ENCODE results near the gene ATP13A1. TPM values are rescaled to one million over a fixed set of nuclear protein-coding genes. Genes with fewer than 3 reads are reported as not detected.

ATP13A1 gene
- 36.9 and 40.8 TPM in 2 replicates for polyA plus RNA-seq (2013)

- H2BK5ac ChIP-seq (ENCODE audit: low read depth, low read length, poor library complexity): peak within 1 kb of the TSS; percentile 87
- peak within 1 kb of the TSS; percentile 55 for H3K23ac ChIP-seq (ENCODE audit: low read length)
- peak within 1 kb of the TSS; percentile 93 for H4K8ac ChIP-seq (ENCODE audit: low read depth, low read length)
- H2BK120ac ChIP-seq (ENCODE audit: insufficient read depth, low read length, poor library complexity): peak within 1 kb of the TSS; percentile 86
- H3K4ac ChIP-seq (ENCODE audit: low read depth, low read length): peak within 1 kb of the TSS; percentile 31
- peak; percentile 97 to 99 for DNase-seq
- H2BK12ac ChIP-seq (ENCODE audit: low read length): no peak within 1 kb of the TSS
- H3K36me3 ChIP-seq (ENCODE audit: control insufficient read depth in 1 of 2, insufficient read depth in 2 of 2, low read length in 2 of 2): peaks cover 12 to 13% of the 10 kb centered on the region in 2 experiments
- peak within 1 kb of the TSS; percentile 96 for H3K4me2 ChIP-seq (ENCODE audit: low read length)
- H3K27ac ChIP-seq (ENCODE audit: low read depth, low read length): peak within 1 kb of the TSS; percentile 83
- peak within 1 kb of the TSS; percentile 90 for H3K9ac ChIP-seq (ENCODE audit: low read length)
- peaks cover 10% of the 10 kb centered on the region for H3K79me2 ChIP-seq (ENCODE audit: control insufficient read depth, insufficient read depth, low read length, poor library complexity)
- H2AK5ac ChIP-seq (ENCODE audit: low read length): peak within 1 kb of the TSS; percentile 4
- H3K14ac ChIP-seq (ENCODE audit: low read length): peak within 1 kb of the TSS; percentile 87
- H3K4me1 ChIP-seq (ENCODE audit: control insufficient read depth in 1 of 2, insufficient read depth in 2 of 2, low read length in 2 of 2): peaks cover 13 to 19% of the 10 kb centered on the region in 2 experiments
- H3K79me1 ChIP-seq (ENCODE audit: low read length): peaks cover 7% of the 10 kb centered on the region
- peak within 1 kb of the TSS; percentile 99 for H3K4me3 ChIP-seq (ENCODE audit: low read depth, low read length)
- H2AFZ ChIP-seq (ENCODE audit: insufficient read depth, low read length, poor library complexity): peak within 1 kb of the TSS; percentile 86
- H3K9me3 ChIP-seq (ENCODE audit: insufficient read depth, low read depth, low read length): no peaks in the 10 kb centered on the region
- H4K91ac ChIP-seq (ENCODE audit: low read depth, low read length): peak within 1 kb of the TSS; percentile 86
- peak within 1 kb of the TSS; percentile 77 for H3K18ac ChIP-seq (ENCODE audit: low read length)
- H3K27me3 ChIP-seq (ENCODE audit: insufficient read depth, low read length): no peaks in the 10 kb centered on the region
- H4K12ac ChIP-seq (ENCODE audit: low read depth, low read length): peak within 1 kb of the TSS; percentile 24
- no CpG with 5 or more reads among the region's 85 CpGs for WGBS (ENCODE audit: extremely low coverage, insufficient coverage, insufficient read length)
These were observed at the start of gene ATP13A1 for GRCh38 chr19:19663256-19664120. ATP13A1 (minus strand) TSS chr19:19663676; CDS start chr19:19663666, 10 bp downstream.

- no peak overlapping the region for H4K12ac ChIP-seq (ENCODE audit: low read depth, low read length)
- H2AFZ ChIP-seq (ENCODE audit: insufficient read depth, low read length, poor library complexity): no peak overlapping the region
- no peak overlapping the region for H3K4me2 ChIP-seq (ENCODE audit: low read length)
- H3K27ac ChIP-seq (ENCODE audit: low read depth, low read length): no peak overlapping the region
- DNase-seq: no peak
- H3K79me2 ChIP-seq (ENCODE audit: control insufficient read depth, insufficient read depth, low read length, poor library complexity): no peaks in the 10 kb centered on the region
- no peaks in the 10 kb centered on the region for H3K79me1 ChIP-seq (ENCODE audit: low read length)
- peaks cover 22 to 34% of the 10 kb centered on the region in 2 experiments for H3K36me3 ChIP-seq (ENCODE audit: control insufficient read depth in 1 of 2, insufficient read depth in 2 of 2, low read length in 2 of 2)
- peaks cover 32% of the 10 kb centered on the region for H3K9me3 ChIP-seq (ENCODE audit: insufficient read depth, low read depth, low read length)
- H2BK5ac ChIP-seq (ENCODE audit: low read depth, low read length, poor library complexity): no peak overlapping the region
- H4K91ac ChIP-seq (ENCODE audit: low read depth, low read length): no peak overlapping the region
- no peak overlapping the region for H2BK120ac ChIP-seq (ENCODE audit: insufficient read depth, low read length, poor library complexity)
- H3K23ac ChIP-seq (ENCODE audit: low read length): no peak overlapping the region
- H4K8ac ChIP-seq (ENCODE audit: low read depth, low read length): no peak overlapping the region
- no peaks in the 10 kb centered on the region for H3K4me1 ChIP-seq (ENCODE audit: control insufficient read depth in 1 of 2, insufficient read depth in 2 of 2, low read length in 2 of 2)
- WGBS (ENCODE audit: extremely low coverage, insufficient coverage, insufficient read length): no CpG with 5 or more reads among the region's 10 CpGs
- no peak overlapping the region for H3K9ac ChIP-seq (ENCODE audit: low read length)
- no peaks in the 10 kb centered on the region for H3K27me3 ChIP-seq (ENCODE audit: insufficient read depth, low read length)
- H2BK12ac ChIP-seq (ENCODE audit: low read length): no peak overlapping the region
- H3K14ac ChIP-seq (ENCODE audit: low read length): no peak overlapping the region
- H3K4ac ChIP-seq (ENCODE audit: low read depth, low read length): no peak overlapping the region
- H3K4me3 ChIP-seq (ENCODE audit: low read depth, low read length): no peak overlapping the region
- H3K18ac ChIP-seq (ENCODE audit: low read length): no peak overlapping the region
- H2AK5ac ChIP-seq (ENCODE audit: low read length): no peak overlapping the region
These were observed 48.7 kb upstream of the ATP13A1 start for GRCh38 chr19:19711934-19712828.

GRCh38 chr19:19711306-19711933 is 47.9 kb upstream of the ATP13A1 start:
- no peak overlapping the region for H3K18ac ChIP-seq (ENCODE audit: low read length)
- H3K9me3 ChIP-seq (ENCODE audit: insufficient read depth, low read depth, low read length): peaks cover 31% of the 10 kb centered on the region
- no peak overlapping the region for H3K4ac ChIP-seq (ENCODE audit: low read depth, low read length)
- no peak overlapping the region for H2AK5ac ChIP-seq (ENCODE audit: low read length)
- H3K14ac ChIP-seq (ENCODE audit: low read length): no peak overlapping the region
- no peaks in the 10 kb centered on the region for H3K79me1 ChIP-seq (ENCODE audit: low read length)
- H3K36me3 ChIP-seq (ENCODE audit: control insufficient read depth in 1 of 2, insufficient read depth in 2 of 2, low read length in 2 of 2): peaks cover 22 to 34% of the 10 kb centered on the region in 2 experiments
- no peak overlapping the region for H3K4me3 ChIP-seq (ENCODE audit: low read depth, low read length)
- H3K4me2 ChIP-seq (ENCODE audit: low read length): no peak overlapping the region
- H4K12ac ChIP-seq (ENCODE audit: low read depth, low read length): no peak overlapping the region
- H3K27me3 ChIP-seq (ENCODE audit: insufficient read depth, low read length): no peaks in the 10 kb centered on the region
- no peaks in the 10 kb centered on the region for H3K4me1 ChIP-seq (ENCODE audit: control insufficient read depth in 1 of 2, insufficient read depth in 2 of 2, low read length in 2 of 2)
- WGBS (ENCODE audit: extremely low coverage, insufficient coverage, insufficient read length): no CpG with 5 or more reads among the region's 14 CpGs
- no peak overlapping the region for H4K8ac ChIP-seq (ENCODE audit: low read depth, low read length)
- H2BK12ac ChIP-seq (ENCODE audit: low read length): no peak overlapping the region
- no peak overlapping the region for H3K9ac ChIP-seq (ENCODE audit: low read length)
- H2BK5ac ChIP-seq (ENCODE audit: low read depth, low read length, poor library complexity): no peak overlapping the region
- no peak overlapping the region for H3K27ac ChIP-seq (ENCODE audit: low read depth, low read length)
- DNase-seq: no peak
- no peak overlapping the region for H4K91ac ChIP-seq (ENCODE audit: low read depth, low read length)
- no peak overlapping the region for H3K23ac ChIP-seq (ENCODE audit: low read length)
- no peaks in the 10 kb centered on the region for H3K79me2 ChIP-seq (ENCODE audit: control insufficient read depth, insufficient read depth, low read length, poor library complexity)
- H2AFZ ChIP-seq (ENCODE audit: insufficient read depth, low read length, poor library complexity): no peak overlapping the region
- H2BK120ac ChIP-seq (ENCODE audit: insufficient read depth, low read length, poor library complexity): no peak overlapping the region

DNA sequence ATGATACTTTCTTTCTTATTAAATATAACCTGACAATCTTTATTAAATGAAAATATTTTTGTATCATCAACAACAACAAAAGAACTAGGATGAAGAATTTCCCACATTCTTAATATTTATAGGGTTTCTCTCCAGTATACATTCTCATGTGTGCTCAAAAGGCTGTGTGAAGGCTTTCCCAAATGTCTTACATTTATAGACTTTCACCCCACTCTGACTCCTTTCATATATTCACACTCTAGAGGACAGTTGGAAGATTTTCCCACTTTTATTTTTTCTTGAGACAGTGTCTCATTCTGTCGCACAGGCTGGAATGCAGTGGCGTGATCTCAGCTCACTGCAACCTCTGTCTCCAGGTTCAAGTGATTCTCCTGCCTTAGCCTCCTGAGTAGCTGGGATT is 47.0 kb upstream of the ATP13A1 start:
- no peak overlapping the region for H2AK5ac ChIP-seq (ENCODE audit: low read length)
- DNase-seq: no peak
- no peak overlapping the region for H3K4me3 ChIP-seq (ENCODE audit: low read depth, low read length)
- no peak overlapping the region for H4K8ac ChIP-seq (ENCODE audit: low read depth, low read length)
- H3K27ac ChIP-seq (ENCODE audit: low read depth, low read length): no peak overlapping the region
- no peak overlapping the region for H3K14ac ChIP-seq (ENCODE audit: low read length)
- H2BK5ac ChIP-seq (ENCODE audit: low read depth, low read length, poor library complexity): no peak overlapping the region
- no peaks in the 10 kb centered on the region for H3K27me3 ChIP-seq (ENCODE audit: insufficient read depth, low read length)
- H3K18ac ChIP-seq (ENCODE audit: low read length): no peak overlapping the region
- no peak overlapping the region for H2BK12ac ChIP-seq (ENCODE audit: low read length)
- H2BK120ac ChIP-seq (ENCODE audit: insufficient read depth, low read length, poor library complexity): no peak overlapping the region
- no peak overlapping the region for H3K4me2 ChIP-seq (ENCODE audit: low read length)
- no peaks in the 10 kb centered on the region for H3K79me2 ChIP-seq (ENCODE audit: control insufficient read depth, insufficient read depth, low read length, poor library complexity)
- no peak overlapping the region for H3K4ac ChIP-seq (ENCODE audit: low read depth, low read length)
- peaks cover 20 to 34% of the 10 kb centered on the region in 2 experiments for H3K36me3 ChIP-seq (ENCODE audit: control insufficient read depth in 1 of 2, insufficient read depth in 2 of 2, low read length in 2 of 2)
- H4K91ac ChIP-seq (ENCODE audit: low read depth, low read length): no peak overlapping the region
- no CpG with 5 or more reads among the region's 2 CpGs for WGBS (ENCODE audit: extremely low coverage, insufficient coverage, insufficient read length)
- H3K9me3 ChIP-seq (ENCODE audit: insufficient read depth, low read depth, low read length): peaks cover 27% of the 10 kb centered on the region
- H3K9ac ChIP-seq (ENCODE audit: low read length): no peak overlapping the region
- no peak overlapping the region for H3K23ac ChIP-seq (ENCODE audit: low read length)
- no peaks in the 10 kb centered on the region for H3K4me1 ChIP-seq (ENCODE audit: control insufficient read depth in 1 of 2, insufficient read depth in 2 of 2, low read length in 2 of 2)
- H3K79me1 ChIP-seq (ENCODE audit: low read length): no peaks in the 10 kb centered on the region
- no peak overlapping the region for H2AFZ ChIP-seq (ENCODE audit: insufficient read depth, low read length, poor library complexity)
- H4K12ac ChIP-seq (ENCODE audit: low read depth, low read length): no peak overlapping the region
